HCT116 (cell line): Measurements from ENCODE around the gene CRMP1. TPM values are rescaled to one million over a fixed set of nuclear protein-coding genes. Genes with fewer than 3 reads are reported as not detected.

Experiments
- ATAC-seq: fragments of 200-7000 bp; cut with Tn5 transposase; 2 replicates; pipeline ENCODE4 v1.9.1; 2020; ENCODE audit warnings: mild to moderate bottlenecking, moderate library complexity
- BruUV-seq: library from RNA; stranded (reverse); fragments of 400-500 nt; replicated peaks from 2 replicates; lab custom pipeline; 2021; lab: Mats Ljungman, UMichigan
- CTCF ChIA-PET: fragments of 300-600 bp; sonication (Branson Sonifier 250); formaldehyde crosslinking; loops from one replicate; lab custom pipeline; 2021; ENCODE audit warnings: antibody characterized with exemption; lab: Charles Lee
- POLR2A ChIA-PET: fragments of 300-600, 350-600 bp; sonication (Branson Sonifier 250); formaldehyde crosslinking; loops from one replicate; lab custom pipeline; 2021; ENCODE audit warnings: antibody characterized with exemption; lab: Charles Lee
- RAD21 ChIA-PET, 2 experiments: fragments of 300-600 bp; sonication (Branson Sonifier 250); formaldehyde crosslinking; loops; one replicate each; lab custom pipeline; 2023; ENCODE audit warnings: low total read pairs in 2 of 2; ENCODE audit not compliant: uncharacterized antibody in 2 of 2, unreplicated experiment in 2 of 2, low non-redundant PET in 1 of 2; lab: Charles Lee
- DNase-seq: peaks from one replicate; pipeline ENCODE4 v3.0.0-alpha.2; 2010; ENCODE audit warnings: low read depth, low spot score
- H2AFZ ChIP-seq: fragments of 200-600 bp; shearing (Covaris generic), sonication (generic); 2 replicates; pipeline ENCODE4 v1.6.1; 2017; ENCODE audit warnings: low read depth, mixed run types, mixed read lengths, antibody characterized with exemption, low read length; ENCODE audit not compliant: poor library complexity, severe bottlenecking
- H3K27ac ChIP-seq: 2 replicates; pipeline ENCODE4 v1.5.1; 2012; ENCODE audit warnings: low read depth, low read length
- H3K27me3 ChIP-seq: fragments of 200-600 bp; sonication (generic); 2 replicates; pipeline ENCODE4 v1.6.1; 2016; ENCODE audit warnings: mixed run types, low read length, mixed read lengths; ENCODE audit not compliant: insufficient read depth
- H3K36me3 ChIP-seq, 2 experiments: fragments of 200-500 bp in 1 of 2; fragments of 200-600 bp in 1 of 2; sonication (Bioruptor generic) in 1 of 2; sonication (generic) in 1 of 2; 2 replicates each; pipeline versions ENCODE4 v1.5.1 to v1.6.1; 2014 to 2016; ENCODE audit warnings: low read length in 2 of 2, inconsistent platforms in 1 of 2, mixed read lengths in 1 of 2, mixed run types in 1 of 2; ENCODE audit not compliant: insufficient read depth in 2 of 2, control insufficient read depth in 1 of 2
- H3K4me1 ChIP-seq, 2 experiments: fragments of 200-600 bp in 1 of 2; sonication (generic) in 1 of 2; 2 replicates each; pipeline versions ENCODE4 v1.5.1 to v1.6.1; 2012 to 2017; ENCODE audit warnings: low read length in 2 of 2, inconsistent platforms in 1 of 2, mild to moderate bottlenecking in 1 of 2, mixed read lengths in 1 of 2, mixed run types in 1 of 2, moderate library complexity in 1 of 2; ENCODE audit not compliant: insufficient read depth in 2 of 2, control insufficient read depth in 1 of 2
- H3K4me2 ChIP-seq: fragments of 200-600 bp; sonication (generic); 2 replicates; pipeline ENCODE4 v1.6.1; 2017; ENCODE audit warnings: mixed run types, low read length, mixed read lengths
- H3K4me3 ChIP-seq, 2 experiments: fragments of 200-600 bp in 1 of 2; sonication (generic) in 1 of 2; replicated peaks in 1 of 2; 2 replicates each; pipeline ENCODE4 v1.5.1; 2011 to 2016; ENCODE audit warnings: low read length in 2 of 2, control low read depth in 1 of 2, low read depth in 1 of 2, mild to moderate bottlenecking in 1 of 2, mixed read lengths in 1 of 2, mixed run types in 1 of 2
- H3K79me2 ChIP-seq: fragments of 200-600 bp; sonication (generic); 2 replicates; pipeline ENCODE4 v1.6.1; 2017; ENCODE audit warnings: mild to moderate bottlenecking, mixed run types, low read length, moderate library complexity, mixed read lengths; ENCODE audit not compliant: insufficient read depth
- H3K9ac ChIP-seq: fragments of 200-600 bp; sonication (generic); 2 replicates; pipeline ENCODE4 v1.6.1; 2016; ENCODE audit warnings: low read length, mixed read lengths
- H3K9me2 ChIP-seq: fragments of 200-600 bp; sonication (generic), shearing (Covaris generic); 2 replicates; pipeline ENCODE4 v1.6.1; 2017; ENCODE audit warnings: mixed run types, mild to moderate bottlenecking, moderate library complexity; ENCODE audit not compliant: insufficient read depth
- H3K9me3 ChIP-seq, 2 experiments: fragments of 200-500 bp in 1 of 2; fragments of 200-600 bp in 1 of 2; sonication (Bioruptor generic) in 1 of 2; sonication (generic) in 1 of 2; 2 replicates each; pipeline ENCODE4 v1.6.1; 2014 to 2017; ENCODE audit warnings: low read length in 2 of 2, mixed read lengths in 2 of 2, inconsistent platforms in 1 of 2, low read depth in 1 of 2, mild to moderate bottlenecking in 1 of 2, mixed run types in 1 of 2, moderate library complexity in 1 of 2; ENCODE audit not compliant: control insufficient read depth in 1 of 2, insufficient read depth in 1 of 2
- H4K20me1 ChIP-seq: fragments of 200-600 bp; sonication (generic), shearing (Covaris generic); 2 replicates; pipeline ENCODE4 v1.6.1; 2017; ENCODE audit warnings: mixed run types, mild to moderate bottlenecking, moderate library complexity; ENCODE audit not compliant: insufficient read depth
- EZH2phosphoT487 ChIP-seq: fragments of 200-600 bp; IDR thresholded peaks from 2 replicates; pipeline ENCODE4 v1.6.1; 2018; ENCODE audit warnings: antibody characterized with exemption, borderline replicate concordance
- FOSL1 ChIP-seq: IDR thresholded peaks from 2 replicates; pipeline ENCODE4 v1.6.1; 2012; ENCODE audit warnings: low read depth
- SRF ChIP-seq: IDR thresholded peaks from 2 replicates; pipeline ENCODE4 v1.6.1; 2012; ENCODE audit warnings: low read depth
- YY1 ChIP-seq: IDR thresholded peaks from 2 replicates; pipeline ENCODE4 v1.6.1; 2011; ENCODE audit warnings: low read length, low read depth, moderate library complexity, mild to moderate bottlenecking; ENCODE audit not compliant: insufficient replicate concordance; ENCODE audit errors: extremely low read depth
- intact Hi-C: fragments of 100-400 bp; cut with micrococcal nuclease; formaldehyde crosslinking; loops from 2 replicates; pipeline ENCODE4 v1.10.0; 2022
- total RNA-seq: library from RNA; stranded (reverse); gene quantifications from one replicate; pipeline ENCODE4 v1.2.1, GENCODE V29; 2021; ENCODE audit not compliant: unreplicated experiment
- TF ChIP-seq, protein P1 (sequence below), 3 experiments: fragments of 200-600 bp in 1 of 3; sonication (generic) in 1 of 3; IDR thresholded peaks in 2 of 3; conservative IDR thresholded peaks in 1 of 3; 2 replicates each; pipeline ENCODE4 v1.5.1; 2012 to 2017; ENCODE audit warnings: low read depth in 2 of 3, low read length in 2 of 3, antibody characterized with exemption in 1 of 3, borderline replicate concordance in 1 of 3, control low read depth in 1 of 3, mild to moderate bottlenecking in 1 of 3, mixed read lengths in 1 of 3, mixed run types in 1 of 3, moderate library complexity in 1 of 3; ENCODE audit not compliant: insufficient read depth in 1 of 3
- TF ChIP-seq, protein P2 (sequence below): IDR thresholded peaks from 2 replicates; pipeline ENCODE4 v1.6.1; 2011; ENCODE audit warnings: mild to moderate bottlenecking, low read length, moderate library complexity; ENCODE audit not compliant: insufficient replicate concordance; ENCODE audit errors: extremely low read depth

The CRMP1 gene
- total RNA-seq, 1 experiment from 2014 or later = not detected

- H3K4me3 ChIP-seq = no peak overlapping the region
- H3K4me1 ChIP-seq = no peaks in the 10 kb centered on the region
- no peaks in the 10 kb centered on the region for H3K9me3 ChIP-seq
- ChIA-PET CTCF (no interaction called here), RAD21 (no interaction called here), POLR2A (no interaction called here)
- no peaks in the 10 kb centered on the region for H3K36me3 ChIP-seq
- H3K9ac ChIP-seq = no peak overlapping the region
- DNase-seq = no peak
- H4K20me1 ChIP-seq = no peaks in the 10 kb centered on the region
- BruUV-seq = no TSS peak
- peaks cover 34% of the 10 kb centered on the region for H3K27me3 ChIP-seq
- H3K4me2 ChIP-seq = no peak overlapping the region
- intact Hi-C loops = no loop called here
- TF ChIP-seq FOSL1 = no peak
- TF ChIP-seq, protein P1, sequence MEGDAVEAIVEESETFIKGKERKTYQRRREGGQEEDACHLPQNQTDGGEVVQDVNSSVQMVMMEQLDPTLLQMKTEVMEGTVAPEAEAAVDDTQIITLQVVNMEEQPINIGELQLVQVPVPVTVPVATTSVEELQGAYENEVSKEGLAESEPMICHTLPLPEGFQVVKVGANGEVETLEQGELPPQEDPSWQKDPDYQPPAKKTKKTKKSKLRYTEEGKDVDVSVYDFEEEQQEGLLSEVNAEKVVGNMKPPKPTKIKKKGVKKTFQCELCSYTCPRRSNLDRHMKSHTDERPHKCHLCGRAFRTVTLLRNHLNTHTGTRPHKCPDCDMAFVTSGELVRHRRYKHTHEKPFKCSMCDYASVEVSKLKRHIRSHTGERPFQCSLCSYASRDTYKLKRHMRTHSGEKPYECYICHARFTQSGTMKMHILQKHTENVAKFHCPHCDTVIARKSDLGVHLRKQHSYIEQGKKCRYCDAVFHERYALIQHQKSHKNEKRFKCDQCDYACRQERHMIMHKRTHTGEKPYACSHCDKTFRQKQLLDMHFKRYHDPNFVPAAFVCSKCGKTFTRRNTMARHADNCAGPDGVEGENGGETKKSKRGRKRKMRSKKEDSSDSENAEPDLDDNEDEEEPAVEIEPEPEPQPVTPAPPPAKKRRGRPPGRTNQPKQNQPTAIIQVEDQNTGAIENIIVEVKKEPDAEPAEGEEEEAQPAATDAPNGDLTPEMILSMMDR (IDR thresholded peaks at IDR 0.05 in 2 of 3, conservative IDR thresholded peaks at IDR 0.05 in 1 of 3; ENCODE audit: borderline replicate concordance in 1 of 3, insufficient read depth in 1 of 3, low read depth in 2 of 3, low read length in 2 of 3) = no peak
- TF ChIP-seq EZH2phosphoT487 = no peak
- TF ChIP-seq, protein P2, sequence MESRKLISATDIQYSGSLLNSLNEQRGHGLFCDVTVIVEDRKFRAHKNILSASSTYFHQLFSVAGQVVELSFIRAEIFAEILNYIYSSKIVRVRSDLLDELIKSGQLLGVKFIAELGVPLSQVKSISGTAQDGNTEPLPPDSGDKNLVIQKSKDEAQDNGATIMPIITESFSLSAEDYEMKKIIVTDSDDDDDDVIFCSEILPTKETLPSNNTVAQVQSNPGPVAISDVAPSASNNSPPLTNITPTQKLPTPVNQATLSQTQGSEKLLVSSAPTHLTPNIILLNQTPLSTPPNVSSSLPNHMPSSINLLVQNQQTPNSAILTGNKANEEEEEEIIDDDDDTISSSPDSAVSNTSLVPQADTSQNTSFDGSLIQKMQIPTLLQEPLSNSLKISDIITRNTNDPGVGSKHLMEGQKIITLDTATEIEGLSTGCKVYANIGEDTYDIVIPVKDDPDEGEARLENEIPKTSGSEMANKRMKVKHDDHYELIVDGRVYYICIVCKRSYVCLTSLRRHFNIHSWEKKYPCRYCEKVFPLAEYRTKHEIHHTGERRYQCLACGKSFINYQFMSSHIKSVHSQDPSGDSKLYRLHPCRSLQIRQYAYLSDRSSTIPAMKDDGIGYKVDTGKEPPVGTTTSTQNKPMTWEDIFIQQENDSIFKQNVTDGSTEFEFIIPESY = no peak
- no peak for TF ChIP-seq SRF
- no peak for TF ChIP-seq YY1
- H2AFZ ChIP-seq = no peak overlapping the region
- no peak for ATAC-seq
- H3K79me2 ChIP-seq = no peaks in the 10 kb centered on the region
- no peaks in the 10 kb centered on the region for H3K9me2 ChIP-seq
- no peak overlapping the region for H3K27ac ChIP-seq
Observed at GRCh38 chr4:5827108-5828004, 65.5 kb downstream of the CRMP1 start.
